GM19328 (cell line): ENCODE measurements around the gene PPP2R1B.

Experiments
- ATAC-seq: cut with Tn5 transposase; IDR thresholded peaks from one replicate; pipeline ENCODE4 v1.9.1; 2021; ENCODE audit warnings: mild to moderate bottlenecking, moderate library complexity; ENCODE audit not compliant: unreplicated experiment

The PPP2R1B gene

GRCh38 chr11:111698852-111699559, 67.2 kb downstream of the PPP2R1B start:
- ATAC-seq, result no peak

GRCh38 chr11:111697933-111698371, 68.2 kb downstream of the PPP2R1B start:
- ATAC-seq, result no peak

GRCh38 chr11:111696556-111696955, 69.6 kb downstream of the PPP2R1B start:
- ATAC-seq, result no peak

GRCh38 chr11:111694851-111695250, 71.3 kb downstream of the PPP2R1B start:
- ATAC-seq, result no peak

GRCh38 chr11:111693224-111693937, 72.8 kb downstream of the PPP2R1B start:
- ATAC-seq, result no peak

GRCh38 chr11:111691741-111692140, 74.4 kb downstream of the PPP2R1B start:
- no peak for ATAC-seq

- no peak for ATAC-seq
Measured at GRCh38 chr11:111691176-111691575, 75.0 kb downstream of the PPP2R1B start.

- ATAC-seq, result no peak
Measured at GRCh38 chr11:111688013-111688412, 78.2 kb downstream of the PPP2R1B start.

- no peak for ATAC-seq
Measured at GRCh38 chr11:111684251-111684650, 81.9 kb downstream of the PPP2R1B start.

GRCh38 chr11:111683806-111684205, 82.4 kb downstream of the PPP2R1B start:
- ATAC-seq, result no peak

- ATAC-seq, result no peak
Measured at GRCh38 chr11:111680486-111681175, 85.6 kb downstream of the PPP2R1B start.
